ENCODE results near the gene SLC22A1. TPM values are rescaled to one million over a fixed set of nuclear protein-coding genes. Genes with fewer than 3 reads are reported as not detected.

The SLC22A1 gene
- polyA plus RNA-seq, 2 of the 4 experiments (the other 2 are of a cell fraction): 2.1 TPM

- no peak overlapping the region for H3K4me2 ChIP-seq
- no peak overlapping the region for H3K27ac ChIP-seq
- TF ChIP-seq CBX8 (IDR thresholded peaks at IDR 0.05): no peak
- TF ChIP-seq ZSCAN20 (CRISPR knock-in tag; IDR thresholded peaks at IDR 0.05): no peak
- TF ChIP-seq CHD2 (IDR thresholded peaks at IDR 0.05; ENCODE audit: low read length, partially characterized antibody): no peak
- TF ChIP-seq FOSL2 (IDR thresholded peaks at IDR 0.05): no peak
- no peak for TF ChIP-seq FOSL2 (CRISPR knock-in tag; IDR thresholded peaks at IDR 0.05)
- ATAC-seq (no peak), FAIRE-seq (no peak), DNase-seq (ENCODE audit: low read depth in 1 of 2, low spot score in 1 of 2) (no peak)
- no peaks in the 10 kb centered on the region for H3K4me1 ChIP-seq
- ChIA-PET CTCF (interaction anchor here (0.9 kb wide), 1 partner anchor 9 kb away, joined by 3 read pairs; no protein-coding TSS in a partner anchor), POLR2A (no interaction called here)
- no peak overlapping the region for H3K4me3 ChIP-seq
- 81% methylated on average over 7 of the region's 7 CpGs for WGBS (ENCODE audit: missing lambda C conversion rate)
- no peaks in the 10 kb centered on the region for H3K9me3 ChIP-seq
These were observed 46.2 kb downstream of the SLC22A1 start for GRCh38 chr6:160167604-160168399.

GRCh38 chr6:160170018-160170680 is 48.5 kb downstream of the SLC22A1 start:
- CTCF ChIA-PET: no interaction called here

More at GRCh38 chr6:160170018-160170680, 48.5 kb downstream of the SLC22A1 start:
- no peak overlapping the region for H3K4me3 ChIP-seq
- FAIRE-seq: no peak
- no peak for DNase-seq (ENCODE audit: low read depth in 1 of 2, low spot score in 1 of 2)
- ATAC-seq: no peak
- no peak overlapping the region for H3K4me2 ChIP-seq
- 86% methylated on average over 6 of the region's 6 CpGs for WGBS (ENCODE audit: missing lambda C conversion rate)
- no peaks in the 10 kb centered on the region for H3K9me3 ChIP-seq
- POLR2A ChIA-PET: no interaction called here
- TF ChIP-seq ESRRA (IDR thresholded peaks at IDR 0.05; ENCODE audit: borderline replicate concordance, low read length): no peak
- no peak for TF ChIP-seq CHD2 (IDR thresholded peaks at IDR 0.05; ENCODE audit: low read length, partially characterized antibody)
- TF ChIP-seq BHLHE40 (IDR thresholded peaks at IDR 0.05; ENCODE audit: low read depth, low read length): no peak
- TF ChIP-seq EHMT2 (IDR thresholded peaks at IDR 0.05; ENCODE audit: low read depth): no peak
- no peak for TF ChIP-seq CTCF (IDR thresholded peaks at IDR 0.05)
- no peak for TF ChIP-seq ELK1 (IDR thresholded peaks at IDR 0.05; ENCODE audit: low read depth, low read length)
- no peak for TF ChIP-seq GATA3 (IDR thresholded peaks at IDR 0.05; ENCODE audit: borderline replicate concordance)
- TF ChIP-seq RCOR1 (IDR thresholded peaks at IDR 0.05; ENCODE audit: low read depth, low read length): no peak
- TF ChIP-seq MAFK (IDR thresholded peaks at IDR 0.05; ENCODE audit: partially characterized antibody): no peak
- no peak for TF ChIP-seq ZFP36 (IDR thresholded peaks at IDR 0.05; ENCODE audit: borderline replicate concordance, partially characterized antibody)
- TF ChIP-seq JUN (IDR thresholded peaks at IDR 0.05): no peak
- TF ChIP-seq POLR2A (IDR thresholded peaks at IDR 0.05; ENCODE audit: low read length): no peak
- no peak for TF ChIP-seq CHD4 (IDR thresholded peaks at IDR 0.05; ENCODE audit: borderline replicate concordance)
- TF ChIP-seq USF2 (IDR thresholded peaks at IDR 0.05): no peak
- no peak for TF ChIP-seq ATOH8 (CRISPR knock-in tag; IDR thresholded peaks at IDR 0.05; ENCODE audit: low read depth)
- no peak for TF ChIP-seq FOSB (CRISPR knock-in tag; IDR thresholded peaks at IDR 0.05)
- TF ChIP-seq SMC3 (IDR thresholded peaks at IDR 0.05): no peak
- H3K27ac ChIP-seq: no peak overlapping the region
- no peaks in the 10 kb centered on the region for H3K4me1 ChIP-seq

All from A549 (cell line).